Suprapubic skin (tissue), 4 donors: ENCODE data around the gene CLTC.

ENCODE experiments used
- EP300 ChIP-seq: sonication (generic); formaldehyde crosslinking; IDR thresholded peaks from one replicate; pipeline ENCODE4 v1.6.1; 2017; ENCODE audit warnings: antibody characterized with exemption
- POLR2A ChIP-seq, 2 donors: fragments of 450-650 bp; IDR thresholded peaks; one replicate each; pipeline ENCODE4 v1.6.1; 2017; ENCODE audit warnings: antibody characterized with exemption in 2 of 2, mild to moderate bottlenecking in 2 of 2, moderate library complexity in 2 of 2
- POLR2AphosphoS5 ChIP-seq, 3 donors: sonication (generic); formaldehyde crosslinking; IDR thresholded peaks; one replicate each; pipeline ENCODE4 v1.6.1; 2017; ENCODE audit warnings: antibody characterized with exemption in 3 of 3
- TF ChIP-seq, protein P1 (sequence below), 2 donors: fragments of 200-600 bp in 1 of 2; fragments of 450-650 bp in 1 of 2; sonication (generic) in 1 of 2; IDR thresholded peaks; one replicate each; pipeline ENCODE4 v1.5.1; 2016 to 2019; ENCODE audit warnings: antibody characterized with exemption in 2 of 2, mild to moderate bottlenecking in 1 of 2, moderate library complexity in 1 of 2

DNA sequence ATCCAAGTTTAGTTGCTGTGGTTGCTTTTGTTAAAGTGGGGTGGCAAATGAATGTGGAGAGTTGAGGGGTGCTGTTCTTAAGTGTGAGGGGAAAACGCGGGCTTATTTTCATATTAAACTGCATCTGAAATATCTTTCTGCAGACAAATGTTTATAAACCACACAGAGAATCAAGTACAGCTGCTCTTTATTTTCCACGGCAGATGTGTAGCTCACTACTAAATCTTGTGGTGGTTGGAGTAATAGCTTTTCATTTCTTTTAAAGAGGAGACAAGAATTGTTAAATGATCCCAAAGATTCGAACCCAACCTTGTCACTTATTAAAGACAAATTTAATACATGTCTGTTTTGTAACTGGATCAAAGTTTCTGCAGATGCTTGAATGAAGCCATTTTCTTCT is 2.1 kb downstream of the CLTC start:
- TF ChIP-seq, protein P1, sequence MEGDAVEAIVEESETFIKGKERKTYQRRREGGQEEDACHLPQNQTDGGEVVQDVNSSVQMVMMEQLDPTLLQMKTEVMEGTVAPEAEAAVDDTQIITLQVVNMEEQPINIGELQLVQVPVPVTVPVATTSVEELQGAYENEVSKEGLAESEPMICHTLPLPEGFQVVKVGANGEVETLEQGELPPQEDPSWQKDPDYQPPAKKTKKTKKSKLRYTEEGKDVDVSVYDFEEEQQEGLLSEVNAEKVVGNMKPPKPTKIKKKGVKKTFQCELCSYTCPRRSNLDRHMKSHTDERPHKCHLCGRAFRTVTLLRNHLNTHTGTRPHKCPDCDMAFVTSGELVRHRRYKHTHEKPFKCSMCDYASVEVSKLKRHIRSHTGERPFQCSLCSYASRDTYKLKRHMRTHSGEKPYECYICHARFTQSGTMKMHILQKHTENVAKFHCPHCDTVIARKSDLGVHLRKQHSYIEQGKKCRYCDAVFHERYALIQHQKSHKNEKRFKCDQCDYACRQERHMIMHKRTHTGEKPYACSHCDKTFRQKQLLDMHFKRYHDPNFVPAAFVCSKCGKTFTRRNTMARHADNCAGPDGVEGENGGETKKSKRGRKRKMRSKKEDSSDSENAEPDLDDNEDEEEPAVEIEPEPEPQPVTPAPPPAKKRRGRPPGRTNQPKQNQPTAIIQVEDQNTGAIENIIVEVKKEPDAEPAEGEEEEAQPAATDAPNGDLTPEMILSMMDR (IDR thresholded peaks at IDR 0.05) = no peak
- TF ChIP-seq POLR2A (IDR thresholded peaks at IDR 0.05) (no peak), EP300 (no peak), POLR2AphosphoS5 (IDR thresholded peaks at IDR 0.05) (no peak)
